ENCODE results near the gene CDHR1. TPM values are rescaled to one million over a fixed set of nuclear protein-coding genes. Genes with fewer than 3 reads are reported as not detected.

CDHR1 gene
- polyA plus RNA-seq, 1 experiment = not detected

DNA sequence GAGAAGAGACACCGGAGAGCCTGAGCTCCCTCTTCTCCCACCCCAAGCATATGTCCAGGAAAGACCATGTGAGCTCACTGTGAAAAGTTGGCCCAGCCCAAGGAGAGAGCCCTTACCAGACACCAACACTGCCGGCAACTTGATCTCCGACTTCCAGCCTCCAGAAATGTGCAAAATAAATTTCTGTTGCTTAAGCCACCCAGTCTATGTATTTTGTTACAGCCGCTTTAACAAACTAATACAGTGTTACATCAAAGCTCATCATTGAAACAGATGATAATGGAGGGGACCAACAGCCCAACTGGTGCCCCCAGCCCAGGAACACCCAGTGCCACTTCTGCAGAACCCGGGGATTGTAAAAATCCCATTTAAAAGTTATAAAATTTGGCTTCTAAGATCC is 69.4 kb downstream of the CDHR1 start:
- ChIA-PET CTCF (interaction anchor here (0.5 to 13.4 kb wide), 33 partner anchors 9 to 925 kb away, joined by 3 to 427 read pairs (median 5); no protein-coding TSS in a partner anchor), POLR2A (no interaction called here)
- DNase-seq (ENCODE audit: low read depth, low spot score) = no peak
- Histone ChIP-seq H3K4me3 (ENCODE audit: low read depth, low read length) (no peak overlapping the region), H3K9me3 (ENCODE audit: control insufficient read depth, insufficient read depth, low read length) (no peaks in the 10 kb centered on the region), H3K27me3 (ENCODE audit: control insufficient read depth, insufficient read depth, low read length) (peaks cover 10% of the 10 kb centered on the region), H3K27ac (ENCODE audit: low read depth, low read length) (no peak overlapping the region)
- TF ChIP-seq, protein P1, sequence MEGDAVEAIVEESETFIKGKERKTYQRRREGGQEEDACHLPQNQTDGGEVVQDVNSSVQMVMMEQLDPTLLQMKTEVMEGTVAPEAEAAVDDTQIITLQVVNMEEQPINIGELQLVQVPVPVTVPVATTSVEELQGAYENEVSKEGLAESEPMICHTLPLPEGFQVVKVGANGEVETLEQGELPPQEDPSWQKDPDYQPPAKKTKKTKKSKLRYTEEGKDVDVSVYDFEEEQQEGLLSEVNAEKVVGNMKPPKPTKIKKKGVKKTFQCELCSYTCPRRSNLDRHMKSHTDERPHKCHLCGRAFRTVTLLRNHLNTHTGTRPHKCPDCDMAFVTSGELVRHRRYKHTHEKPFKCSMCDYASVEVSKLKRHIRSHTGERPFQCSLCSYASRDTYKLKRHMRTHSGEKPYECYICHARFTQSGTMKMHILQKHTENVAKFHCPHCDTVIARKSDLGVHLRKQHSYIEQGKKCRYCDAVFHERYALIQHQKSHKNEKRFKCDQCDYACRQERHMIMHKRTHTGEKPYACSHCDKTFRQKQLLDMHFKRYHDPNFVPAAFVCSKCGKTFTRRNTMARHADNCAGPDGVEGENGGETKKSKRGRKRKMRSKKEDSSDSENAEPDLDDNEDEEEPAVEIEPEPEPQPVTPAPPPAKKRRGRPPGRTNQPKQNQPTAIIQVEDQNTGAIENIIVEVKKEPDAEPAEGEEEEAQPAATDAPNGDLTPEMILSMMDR (IDR thresholded peaks at IDR 0.05; ENCODE audit: low read depth, low read length) = no peak

DNA sequence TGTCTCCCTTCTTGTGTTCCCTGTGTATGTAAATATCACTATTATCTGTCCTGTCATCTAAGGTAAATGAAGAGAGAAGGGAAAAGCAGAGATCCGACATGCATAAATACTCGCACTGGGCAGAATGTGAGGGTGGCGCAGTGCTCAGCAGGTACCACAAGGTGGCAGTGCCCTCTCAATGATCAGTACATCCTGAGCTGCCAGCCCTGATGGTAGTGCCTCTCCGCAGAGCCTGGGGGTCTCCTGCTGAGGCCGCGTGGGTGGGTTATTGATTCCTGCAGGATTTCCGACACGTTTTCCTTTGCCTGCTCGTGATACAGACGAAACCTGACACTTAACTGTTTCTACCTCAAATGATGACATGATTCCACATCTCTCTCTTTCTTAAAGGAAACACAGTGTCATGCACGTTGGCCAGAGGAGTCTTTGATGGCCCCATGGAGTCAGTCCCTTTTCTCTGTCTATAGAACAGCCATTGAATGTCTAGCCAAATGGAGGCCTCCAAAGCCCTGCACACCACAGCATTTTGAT is 70.3 kb downstream of the CDHR1 start:
- Histone ChIP-seq H3K27ac (ENCODE audit: low read depth, low read length) (no peak overlapping the region), H3K4me3 (ENCODE audit: low read depth, low read length) (no peak overlapping the region), H3K9me3 (ENCODE audit: control insufficient read depth, insufficient read depth, low read length) (no peaks in the 10 kb centered on the region), H3K27me3 (ENCODE audit: control insufficient read depth, insufficient read depth, low read length) (peaks cover 10% of the 10 kb centered on the region)
- ChIA-PET CTCF (interaction anchor here (0.5 to 13.4 kb wide), 34 partner anchors 9 to 365 kb away, joined by 3 to 427 read pairs (median 5); no protein-coding TSS in a partner anchor), POLR2A (no interaction called here)
- DNase-seq (ENCODE audit: low read depth, low spot score) = peak; percentile 32
- TF ChIP-seq, protein P1 (IDR thresholded peaks at IDR 0.05; ENCODE audit: low read depth, low read length) = peak; percentile 98

DNA sequence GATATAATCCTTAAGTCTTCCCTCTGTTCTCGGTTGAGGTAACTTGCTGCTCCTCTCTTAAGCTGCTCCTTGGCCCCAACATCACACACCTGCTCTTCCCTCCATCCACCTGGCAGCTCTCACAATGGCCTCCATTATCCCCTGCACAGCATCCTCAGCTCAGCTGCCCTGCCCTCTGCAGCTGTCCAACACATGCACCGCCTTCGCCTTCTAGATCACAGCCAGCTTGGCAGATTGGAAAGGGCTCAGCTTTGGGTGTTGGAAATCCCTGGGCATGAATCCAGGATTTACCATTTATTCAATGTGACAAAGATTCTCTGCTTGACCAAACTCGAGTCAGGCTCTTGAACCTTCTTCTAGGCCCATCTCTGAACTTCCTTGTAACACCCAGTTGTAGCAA is 71.1 kb downstream of the CDHR1 start:
- CTCF ChIA-PET = interaction anchor here (1.2 to 13.4 kb wide), 10 partner anchors 8 to 272 kb away, joined by 3 to 427 read pairs (median 7); no protein-coding TSS in a partner anchor
- TF ChIP-seq, protein P1 (IDR thresholded peaks at IDR 0.05; ENCODE audit: low read depth, low read length) = no peak

DNA sequence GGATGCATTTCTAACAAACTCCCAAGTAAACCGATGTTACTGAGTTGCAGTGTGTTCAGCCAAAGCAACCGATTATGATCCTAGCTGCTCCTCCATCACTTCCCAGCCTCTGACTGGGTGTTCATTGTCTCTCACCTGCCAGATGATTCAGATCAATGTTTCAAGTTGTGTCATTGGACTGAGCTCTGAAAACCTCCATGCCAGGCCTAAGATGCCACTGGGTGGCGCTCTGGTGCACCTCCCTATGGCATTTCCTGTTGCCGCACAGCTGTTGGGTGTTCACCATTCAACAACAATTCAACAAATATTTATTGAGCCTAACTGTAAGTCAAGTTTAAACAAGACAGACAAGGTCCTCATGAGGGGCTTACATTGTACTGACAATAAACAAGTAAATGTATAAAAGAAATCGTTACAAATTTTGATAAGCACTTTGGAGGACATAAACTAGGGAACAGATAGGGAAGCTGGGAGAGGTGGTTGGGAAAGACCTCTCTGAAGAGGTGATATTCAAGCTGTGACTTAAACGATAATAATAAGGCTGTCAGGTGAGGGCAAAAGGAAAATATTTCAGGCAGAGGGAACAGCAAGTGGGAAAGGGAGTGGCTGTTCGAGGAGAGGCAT is 73.3 kb downstream of the CDHR1 start:
- no peak for DNase-seq (ENCODE audit: low read depth, low spot score)
- H3K4me3 ChIP-seq (ENCODE audit: low read depth, low read length) = no peak overlapping the region
- ChIA-PET CTCF (interaction anchor here (0.6 to 13.4 kb wide), 22 partner anchors 9 to 275 kb away, joined by 3 to 427 read pairs (median 4); no protein-coding TSS in a partner anchor), POLR2A (interaction anchor here (0.7 kb wide), 1 partner anchor 40 kb away, joined by 4 read pairs; no protein-coding TSS in a partner anchor)
- H3K27ac ChIP-seq (ENCODE audit: low read depth, low read length) = no peak overlapping the region
- TF ChIP-seq, protein P1 (IDR thresholded peaks at IDR 0.05; ENCODE audit: low read depth, low read length) = peak; percentile 66
- H3K9me3 ChIP-seq (ENCODE audit: control insufficient read depth, insufficient read depth, low read length) = no peaks in the 10 kb centered on the region
- H3K27me3 ChIP-seq (ENCODE audit: control insufficient read depth, insufficient read depth, low read length) = peaks cover 7% of the 10 kb centered on the region

More for the DNA sequence above, 71.1 kb downstream of the CDHR1 start:
- POLR2A ChIA-PET = no interaction called here
- Histone ChIP-seq H3K27ac (ENCODE audit: low read depth, low read length) (no peak overlapping the region), H3K9me3 (ENCODE audit: control insufficient read depth, insufficient read depth, low read length) (no peaks in the 10 kb centered on the region), H3K4me3 (ENCODE audit: low read depth, low read length) (no peak overlapping the region), H3K27me3 (ENCODE audit: control insufficient read depth, insufficient read depth, low read length) (peaks cover 10% of the 10 kb centered on the region)
- DNase-seq (ENCODE audit: low read depth, low spot score) = no peak

GRCh38 chr10:84269162-84269561 is 74.8 kb downstream of the CDHR1 start:
- no peaks in the 10 kb centered on the region for H3K9me3 ChIP-seq (ENCODE audit: control insufficient read depth, insufficient read depth, low read length)
- POLR2A ChIA-PET = no interaction called here
- H3K27ac ChIP-seq (ENCODE audit: low read depth, low read length) = no peak overlapping the region
- DNase-seq (ENCODE audit: low read depth, low spot score) = no peak
- H3K27me3 ChIP-seq (ENCODE audit: control insufficient read depth, insufficient read depth, low read length) = peaks cover 2% of the 10 kb centered on the region
- no peak overlapping the region for H3K4me3 ChIP-seq (ENCODE audit: low read depth, low read length)
- CTCF ChIA-PET = interaction anchor here (0.7 to 13.4 kb wide), 3 partner anchors 80 to 268 kb away, joined by 3 to 427 read pairs (median 4); no protein-coding TSS in a partner anchor
- TF ChIP-seq, protein P1 (IDR thresholded peaks at IDR 0.05; ENCODE audit: low read depth, low read length) = no peak

Data from AG04450 (cell line).